ENCODE measurements around the gene GDNF.
A peak's percentile ranks its signal among the peaks of the same experiment; 100 is the strongest.

GDNF gene, protein sequence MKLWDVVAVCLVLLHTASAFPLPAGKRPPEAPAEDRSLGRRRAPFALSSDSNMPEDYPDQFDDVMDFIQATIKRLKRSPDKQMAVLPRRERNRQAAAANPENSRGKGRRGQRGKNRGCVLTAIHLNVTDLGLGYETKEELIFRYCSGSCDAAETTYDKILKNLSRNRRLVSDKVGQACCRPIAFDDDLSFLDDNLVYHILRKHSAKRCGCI

DNA sequence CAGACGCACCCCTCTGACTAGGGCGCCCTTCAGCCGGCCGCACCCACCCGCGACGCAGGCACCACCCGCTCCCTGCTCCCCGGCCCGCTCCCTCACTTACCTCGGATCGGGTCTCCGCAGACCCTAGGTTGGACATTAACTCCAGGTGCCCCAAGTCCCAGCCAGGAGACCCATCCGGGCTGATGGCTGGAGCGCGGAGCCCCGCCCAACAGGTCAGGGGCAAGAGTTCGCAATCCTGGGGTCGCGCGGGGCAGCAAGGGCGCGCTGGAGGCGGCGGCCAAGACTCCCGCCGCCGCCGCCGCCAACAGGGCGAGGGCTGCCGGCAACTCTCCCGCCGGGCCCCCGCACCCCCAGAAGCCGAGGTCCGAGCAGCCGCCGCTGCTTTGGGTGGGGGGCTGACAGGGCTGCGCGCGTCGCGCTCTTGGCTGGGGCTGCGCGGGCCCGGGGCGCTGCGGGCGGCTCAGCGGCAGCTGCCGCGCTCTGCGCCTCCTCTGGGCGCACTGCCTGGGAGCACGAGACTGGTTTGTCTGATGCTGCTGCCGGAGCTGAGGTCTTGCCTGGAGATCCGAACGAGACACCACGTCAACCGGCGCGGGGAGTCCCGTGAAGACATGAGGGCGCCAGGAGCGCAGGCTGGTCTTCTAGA, at the start of gene GDNF:
GDNF (minus strand) TSS at position 635 of the 646 bp plus-strand sequence. CDS start 5,245 bp downstream, outside the sequence.
- H3K36me3 ChIP-seq (ENCODE audit: control insufficient read depth, insufficient read depth, low read length), result no peaks in the 10 kb centered on the region
- H3K9ac ChIP-seq (ENCODE audit: low read length), result peak within 1 kb of the TSS; percentile 61
- peak within 1 kb of the TSS; percentile 93 for H3K27ac ChIP-seq (ENCODE audit: low read depth, low read length)
- peaks cover 10% of the 10 kb centered on the region for H3K27me3 ChIP-seq (ENCODE audit: control insufficient read depth, insufficient read depth, low read length)
- peak within 1 kb of the TSS; percentile 79 for H3K4me3 ChIP-seq (ENCODE audit: low read length)
- peaks cover 9% of the 10 kb centered on the region for H3K4me1 ChIP-seq (ENCODE audit: control insufficient read depth, insufficient read depth, low read length)

DNA sequence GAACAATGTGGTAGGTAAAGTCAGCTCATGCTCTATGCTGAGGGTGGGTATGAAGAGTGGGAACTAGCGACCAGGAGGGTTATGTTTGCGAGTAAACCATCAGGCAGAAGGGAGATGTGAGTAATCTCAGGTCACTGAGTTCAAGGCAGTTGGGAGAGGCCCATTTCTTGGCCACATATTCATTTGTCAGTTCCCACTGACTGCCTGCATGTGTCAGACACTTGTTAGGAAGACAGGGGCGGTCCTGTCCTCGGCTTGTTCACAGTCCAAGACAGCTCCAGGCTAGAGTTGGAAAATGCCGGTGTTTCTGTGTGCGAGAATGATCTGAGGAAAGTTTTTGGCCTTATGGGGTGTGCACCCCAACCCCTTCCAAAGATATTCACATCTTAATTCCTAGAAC, 48.6 kb upstream of the GDNF start:
- Histone ChIP-seq H3K36me3 (ENCODE audit: control insufficient read depth, insufficient read depth, low read length) (no peaks in the 10 kb centered on the region), H3K27me3 (ENCODE audit: control insufficient read depth, insufficient read depth, low read length) (no peaks in the 10 kb centered on the region), H3K4me1 (ENCODE audit: control insufficient read depth, insufficient read depth, low read length) (no peaks in the 10 kb centered on the region), H3K4me3 (ENCODE audit: low read length) (no peak overlapping the region), H3K9ac (ENCODE audit: low read length) (no peak overlapping the region), H3K27ac (ENCODE audit: low read depth, low read length) (no peak overlapping the region)

DNA sequence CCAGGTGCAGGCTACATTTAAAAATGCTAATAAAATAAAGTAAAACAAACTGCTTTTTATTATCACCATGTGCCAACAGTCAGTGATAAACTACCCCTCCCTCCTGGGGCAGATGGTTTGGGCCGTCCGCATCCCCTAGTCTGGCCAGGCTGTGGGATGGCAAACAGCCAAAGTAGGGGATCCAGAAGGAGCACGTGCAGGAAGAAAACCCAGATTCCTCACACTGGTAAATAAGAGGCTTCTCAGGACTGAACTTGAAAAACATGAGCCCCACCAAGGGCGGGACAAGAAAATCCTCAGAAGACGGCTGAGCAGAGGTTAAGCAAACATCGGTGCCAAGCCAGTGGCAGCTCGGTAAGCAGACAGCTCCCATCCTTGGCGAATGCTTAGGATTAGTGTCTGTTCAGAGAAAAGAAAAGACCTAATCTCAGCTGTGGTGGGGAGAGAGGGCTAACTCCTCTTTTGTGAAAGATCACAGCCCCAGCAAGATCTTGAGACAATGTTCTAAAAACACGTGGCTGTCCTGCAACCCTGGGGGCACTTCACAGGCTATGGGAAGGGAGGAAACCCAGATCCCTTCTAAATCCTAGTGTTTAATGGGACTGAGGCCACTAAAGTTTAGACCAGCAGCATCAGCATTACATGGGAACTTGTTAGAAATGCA, 46.5 kb upstream of the GDNF start:
- no peaks in the 10 kb centered on the region for H3K27me3 ChIP-seq (ENCODE audit: control insufficient read depth, insufficient read depth, low read length)
- no peaks in the 10 kb centered on the region for H3K36me3 ChIP-seq (ENCODE audit: control insufficient read depth, insufficient read depth, low read length)
- H3K4me3 ChIP-seq (ENCODE audit: low read length), result no peak overlapping the region
- no peak overlapping the region for H3K27ac ChIP-seq (ENCODE audit: low read depth, low read length)
- no peaks in the 10 kb centered on the region for H3K4me1 ChIP-seq (ENCODE audit: control insufficient read depth, insufficient read depth, low read length)
- no peak overlapping the region for H3K9ac ChIP-seq (ENCODE audit: low read length)

DNA sequence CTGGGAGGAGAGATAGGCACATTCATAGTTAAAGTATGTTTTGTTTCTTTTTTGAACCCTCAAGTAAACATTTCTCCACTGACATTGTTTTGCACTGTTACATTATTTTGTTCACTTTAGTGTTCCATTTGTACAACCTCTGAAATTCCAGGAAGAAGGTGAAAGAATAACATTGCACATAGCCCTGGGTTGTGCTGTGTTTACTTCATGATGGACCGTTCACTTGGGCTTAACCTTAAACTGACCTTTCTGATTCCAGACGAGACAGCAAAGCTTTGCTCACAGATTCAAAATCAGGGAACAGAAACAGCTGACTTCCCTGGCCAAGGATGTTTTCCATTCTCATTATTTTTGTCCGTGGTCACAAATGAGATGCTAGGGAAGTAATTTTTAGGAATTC, 42.8 kb upstream of the GDNF start:
- H3K9ac ChIP-seq (ENCODE audit: low read length), result no peak overlapping the region
- no peak overlapping the region for H3K4me3 ChIP-seq (ENCODE audit: low read length)
- H3K27me3 ChIP-seq (ENCODE audit: control insufficient read depth, insufficient read depth, low read length), result no peaks in the 10 kb centered on the region
- H3K36me3 ChIP-seq (ENCODE audit: control insufficient read depth, insufficient read depth, low read length), result no peaks in the 10 kb centered on the region
- H3K27ac ChIP-seq (ENCODE audit: low read depth, low read length), result no peak overlapping the region
- H3K4me1 ChIP-seq (ENCODE audit: control insufficient read depth, insufficient read depth, low read length), result no peaks in the 10 kb centered on the region

DNA sequence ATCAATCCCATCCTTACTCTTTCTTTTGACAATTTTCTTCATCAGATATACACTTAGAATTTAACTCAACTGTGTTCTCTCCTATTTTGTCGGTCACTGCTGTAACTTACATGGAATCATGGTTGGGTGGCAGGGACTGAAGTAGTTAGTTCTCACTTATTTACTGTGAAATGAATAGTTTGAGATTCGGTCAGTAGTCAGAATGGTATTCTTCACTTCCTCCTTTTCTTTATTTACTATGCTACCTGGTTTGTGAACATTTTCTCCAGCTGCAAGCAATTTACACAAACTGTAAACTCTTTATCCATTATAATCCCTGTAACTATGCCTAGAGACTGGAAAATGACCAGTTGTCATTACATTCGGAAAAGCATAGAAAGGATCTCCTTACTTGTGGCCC, 41.5 kb upstream of the GDNF start:
- Histone ChIP-seq H3K9ac (ENCODE audit: low read length) (no peak overlapping the region), H3K4me3 (ENCODE audit: low read length) (no peak overlapping the region), H3K4me1 (ENCODE audit: control insufficient read depth, insufficient read depth, low read length) (no peaks in the 10 kb centered on the region), H3K36me3 (ENCODE audit: control insufficient read depth, insufficient read depth, low read length) (no peaks in the 10 kb centered on the region), H3K27ac (ENCODE audit: low read depth, low read length) (no peak overlapping the region), H3K27me3 (ENCODE audit: control insufficient read depth, insufficient read depth, low read length) (no peaks in the 10 kb centered on the region)

DNA sequence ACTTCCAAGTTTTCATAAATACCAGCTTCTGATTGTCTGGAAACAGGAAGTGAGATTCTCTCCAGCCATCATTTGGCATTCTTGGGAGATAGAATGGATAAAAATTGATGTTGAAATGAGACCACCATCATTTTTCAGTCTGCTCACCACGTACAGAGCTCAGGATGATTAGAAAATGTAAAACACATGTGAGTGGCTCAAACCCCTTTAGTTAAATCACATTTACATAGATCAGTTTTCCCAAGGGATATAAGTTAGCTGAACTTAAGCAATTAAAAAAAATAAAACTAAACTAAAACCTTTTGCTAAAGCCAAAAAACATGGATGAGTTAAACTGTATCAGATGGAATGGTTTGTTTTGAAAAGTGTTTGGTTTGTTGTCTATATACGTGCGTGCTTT, 37.1 kb upstream of the GDNF start:
- H3K27me3 ChIP-seq (ENCODE audit: control insufficient read depth, insufficient read depth, low read length), result no peaks in the 10 kb centered on the region
- no peak overlapping the region for H3K4me3 ChIP-seq (ENCODE audit: low read length)
- H3K9ac ChIP-seq (ENCODE audit: low read length), result no peak overlapping the region
- no peak overlapping the region for H3K27ac ChIP-seq (ENCODE audit: low read depth, low read length)
- H3K36me3 ChIP-seq (ENCODE audit: control insufficient read depth, insufficient read depth, low read length), result no peaks in the 10 kb centered on the region
- no peaks in the 10 kb centered on the region for H3K4me1 ChIP-seq (ENCODE audit: control insufficient read depth, insufficient read depth, low read length)

DNA sequence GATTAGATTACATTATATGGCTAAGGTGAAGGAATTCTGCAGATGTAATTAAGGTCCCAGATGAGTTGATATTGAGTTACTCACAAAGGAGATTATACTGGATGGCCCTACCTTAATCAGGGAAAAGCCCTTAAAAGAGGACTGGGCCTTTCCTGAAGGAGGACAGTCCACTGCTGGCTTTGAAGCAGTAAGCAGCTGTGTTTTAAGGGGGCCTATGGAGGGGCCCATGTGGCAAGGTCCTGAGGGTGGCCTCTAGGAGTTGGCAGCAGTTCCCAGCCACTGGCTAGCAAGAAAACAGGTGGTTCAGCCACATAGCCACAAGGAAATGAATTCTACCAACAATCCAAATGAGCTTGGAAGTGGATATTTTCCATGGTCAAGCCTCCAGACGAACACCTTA, 36.4 kb upstream of the GDNF start:
- H3K36me3 ChIP-seq (ENCODE audit: control insufficient read depth, insufficient read depth, low read length), result no peaks in the 10 kb centered on the region
- no peak overlapping the region for H3K9ac ChIP-seq (ENCODE audit: low read length)
- H3K4me1 ChIP-seq (ENCODE audit: control insufficient read depth, insufficient read depth, low read length), result no peaks in the 10 kb centered on the region
- H3K27ac ChIP-seq (ENCODE audit: low read depth, low read length), result no peak overlapping the region
- no peaks in the 10 kb centered on the region for H3K27me3 ChIP-seq (ENCODE audit: control insufficient read depth, insufficient read depth, low read length)
- no peak overlapping the region for H3K4me3 ChIP-seq (ENCODE audit: low read length)

DNA sequence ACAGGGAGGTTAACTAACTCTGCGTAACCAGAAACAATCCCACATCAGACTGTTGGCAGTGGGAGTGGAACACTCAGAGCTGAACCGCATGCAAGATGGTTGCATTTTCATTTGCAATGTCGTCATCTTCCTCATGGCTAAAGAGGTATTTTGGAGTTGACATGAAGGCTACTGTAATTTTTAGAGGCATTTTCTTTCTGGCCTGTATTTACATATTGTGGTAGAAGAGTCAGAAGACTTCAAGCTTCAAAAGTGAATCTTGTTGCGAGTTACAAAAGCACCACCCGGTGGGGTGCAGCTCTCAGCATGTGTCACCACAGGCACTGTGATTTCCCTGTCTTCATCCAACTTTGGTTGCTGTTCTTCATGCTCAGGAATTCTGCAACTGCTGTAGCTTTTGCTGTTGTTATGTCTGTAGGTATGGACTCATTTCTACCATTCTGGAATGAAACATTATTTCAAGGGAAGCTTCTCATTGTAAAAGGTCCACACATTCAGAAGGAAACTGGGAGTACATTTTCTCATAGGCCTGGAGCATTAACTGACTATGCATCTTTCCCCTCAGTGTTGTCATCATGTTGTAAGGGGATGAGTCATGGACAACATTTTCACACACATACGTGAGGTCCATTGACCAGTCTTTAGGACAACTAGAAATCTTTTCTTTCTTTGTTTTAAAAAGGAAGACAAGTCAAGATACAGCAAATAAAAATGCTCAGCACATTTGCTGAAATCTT, 35.4 kb upstream of the GDNF start:
- Histone ChIP-seq H3K27me3 (ENCODE audit: control insufficient read depth, insufficient read depth, low read length) (no peaks in the 10 kb centered on the region), H3K4me1 (ENCODE audit: control insufficient read depth, insufficient read depth, low read length) (no peaks in the 10 kb centered on the region), H3K4me3 (ENCODE audit: low read length) (no peak overlapping the region), H3K9ac (ENCODE audit: low read length) (no peak overlapping the region), H3K36me3 (ENCODE audit: control insufficient read depth, insufficient read depth, low read length) (no peaks in the 10 kb centered on the region), H3K27ac (ENCODE audit: low read depth, low read length) (no peak overlapping the region)

DNA sequence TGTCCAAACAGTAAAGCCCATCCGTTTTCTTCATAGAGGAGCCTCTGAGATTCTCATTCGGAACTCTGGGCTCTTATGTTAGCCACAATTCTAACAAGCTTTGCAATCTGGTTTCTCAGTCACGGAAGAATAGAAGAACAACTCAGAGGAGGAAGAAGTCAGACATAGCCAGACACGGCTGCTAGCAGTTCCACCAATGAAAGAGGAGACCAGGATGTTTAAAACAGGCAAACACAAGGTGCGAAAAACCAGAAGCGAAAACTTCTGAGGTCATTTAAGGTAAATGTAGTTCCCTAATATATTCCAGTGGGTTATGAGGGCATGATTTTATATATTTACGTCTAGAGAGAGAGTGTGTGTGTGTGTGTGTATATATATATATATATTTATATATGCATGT, 34.1 kb upstream of the GDNF start:
- H3K36me3 ChIP-seq (ENCODE audit: control insufficient read depth, insufficient read depth, low read length), result no peaks in the 10 kb centered on the region
- H3K27ac ChIP-seq (ENCODE audit: low read depth, low read length), result no peak overlapping the region
- H3K9ac ChIP-seq (ENCODE audit: low read length), result no peak overlapping the region
- no peaks in the 10 kb centered on the region for H3K27me3 ChIP-seq (ENCODE audit: control insufficient read depth, insufficient read depth, low read length)
- H3K4me1 ChIP-seq (ENCODE audit: control insufficient read depth, insufficient read depth, low read length), result no peaks in the 10 kb centered on the region
- H3K4me3 ChIP-seq (ENCODE audit: low read length), result no peak overlapping the region

DNA sequence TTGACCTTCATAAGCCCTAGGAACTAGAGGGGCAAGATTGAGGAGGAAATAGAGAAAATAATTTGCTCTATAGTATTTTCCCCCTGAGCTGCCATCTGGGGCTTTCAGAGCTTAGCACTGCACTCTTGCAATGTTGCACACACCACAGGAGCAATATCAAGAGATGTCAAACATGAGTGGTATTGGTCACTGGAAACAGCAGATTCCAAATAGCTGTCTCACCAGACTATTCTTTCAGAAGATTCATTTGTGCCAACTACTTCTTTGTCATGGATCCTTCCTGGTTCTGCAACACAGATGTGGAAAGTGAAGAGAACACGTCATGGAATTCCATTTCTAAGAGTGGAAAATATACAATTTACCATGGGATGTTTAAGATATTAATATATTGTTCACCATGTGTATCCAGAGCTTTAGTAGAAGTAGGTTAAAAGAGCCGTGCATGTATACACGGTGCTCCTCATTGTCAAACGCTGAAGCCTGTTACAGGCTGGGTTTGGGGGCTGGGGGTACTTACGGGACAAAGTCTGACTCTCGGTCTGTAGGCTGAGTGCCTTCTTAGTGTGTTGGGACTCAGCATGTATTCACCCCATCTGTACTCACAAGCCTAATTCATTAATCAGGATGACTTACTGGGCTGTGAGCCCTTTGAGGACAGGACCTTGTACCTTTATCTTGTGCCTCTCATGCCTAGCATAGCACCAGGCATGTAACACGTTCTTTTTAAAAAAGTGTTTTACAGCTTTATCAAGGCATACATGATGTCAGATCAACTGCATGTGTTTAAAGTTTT, 31.4 kb upstream of the GDNF start:
- H3K27ac ChIP-seq (ENCODE audit: low read depth, low read length), result no peak overlapping the region

DNA sequence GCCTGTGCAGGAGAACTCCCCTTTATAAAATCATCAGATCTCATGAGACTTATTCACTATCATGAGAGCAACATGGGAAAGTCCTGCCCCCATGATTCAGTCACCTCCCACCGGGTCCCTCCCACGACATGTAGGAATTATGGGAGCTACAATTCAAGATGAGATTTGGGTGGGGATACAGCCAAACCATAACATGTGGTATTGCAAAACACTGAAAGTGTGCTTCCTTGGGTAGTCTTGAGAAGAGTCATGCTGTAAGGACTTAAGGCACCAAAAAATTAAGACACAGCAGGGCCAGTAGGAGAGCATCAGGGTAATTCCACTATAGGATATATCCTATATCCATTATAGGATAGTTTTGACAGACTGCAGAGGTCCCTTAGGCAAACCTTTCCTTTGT, 29.4 kb upstream of the GDNF start:
- Histone ChIP-seq H3K4me1 (ENCODE audit: control insufficient read depth, insufficient read depth, low read length) (no peaks in the 10 kb centered on the region), H3K27ac (ENCODE audit: low read depth, low read length) (no peak overlapping the region), H3K4me3 (ENCODE audit: low read length) (no peak overlapping the region), H3K27me3 (ENCODE audit: control insufficient read depth, insufficient read depth, low read length) (no peaks in the 10 kb centered on the region), H3K9ac (ENCODE audit: low read length) (no peak overlapping the region), H3K36me3 (ENCODE audit: control insufficient read depth, insufficient read depth, low read length) (no peaks in the 10 kb centered on the region)

More for the DNA sequence above, 31.4 kb upstream of the GDNF start:
- Histone ChIP-seq H3K9ac (ENCODE audit: low read length) (no peak overlapping the region), H3K36me3 (ENCODE audit: control insufficient read depth, insufficient read depth, low read length) (no peaks in the 10 kb centered on the region), H3K4me3 (ENCODE audit: low read length) (no peak overlapping the region), H3K27me3 (ENCODE audit: control insufficient read depth, insufficient read depth, low read length) (no peaks in the 10 kb centered on the region), H3K4me1 (ENCODE audit: control insufficient read depth, insufficient read depth, low read length) (no peaks in the 10 kb centered on the region)

DNA sequence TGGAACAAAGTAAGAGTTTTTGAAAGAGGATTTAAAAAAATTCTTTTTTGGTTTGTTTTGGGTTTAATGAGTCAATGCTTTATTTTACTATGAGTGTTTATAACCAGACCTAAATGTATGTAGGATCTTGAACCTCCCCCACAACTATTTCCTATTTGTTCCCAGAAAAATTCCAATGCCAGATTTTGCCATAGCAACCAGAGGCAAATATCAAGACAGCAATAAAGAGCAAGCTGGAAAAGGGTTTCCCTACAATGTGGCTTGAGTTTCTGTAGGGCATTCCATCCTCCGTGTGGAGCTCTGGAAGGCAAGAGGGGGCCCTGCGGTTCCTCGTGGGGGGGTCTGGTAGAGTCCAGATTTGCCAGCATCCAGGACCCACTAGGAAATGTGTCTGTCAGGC, 27.8 kb upstream of the GDNF start:
- Histone ChIP-seq H3K27me3 (ENCODE audit: control insufficient read depth, insufficient read depth, low read length) (no peaks in the 10 kb centered on the region), H3K9ac (ENCODE audit: low read length) (no peak overlapping the region), H3K27ac (ENCODE audit: low read depth, low read length) (no peak overlapping the region), H3K4me3 (ENCODE audit: low read length) (no peak overlapping the region), H3K4me1 (ENCODE audit: control insufficient read depth, insufficient read depth, low read length) (no peaks in the 10 kb centered on the region), H3K36me3 (ENCODE audit: control insufficient read depth, insufficient read depth, low read length) (no peaks in the 10 kb centered on the region)

Measured in rectal smooth muscle tissue (tissue), 1 donor.